Activated naive CD8-positive, alpha-beta T cell treated with anti-CD3 and anti-CD28 coated beads for 36 hours (primary cell): Measurements from ENCODE around the gene RAB5B. TPM values are rescaled to one million over a fixed set of nuclear protein-coding genes. Genes with fewer than 3 reads are reported as not detected.
"Not testable (repeated sequence)": the region's sequence is repeated elsewhere in the genome, so short reads cannot be mapped to it uniquely, and the experiment has no call there.

Experiments
- DNase-seq: peaks from one replicate; pipeline ENCODE4 v3.0.0; 2021
- H3K27ac Mint-ChIP-seq: one replicate; pipeline ENCODE4 v1.8.0; 2022; ENCODE audit warnings: mild to moderate bottlenecking, moderate library complexity, mixed read lengths
- H3K27me3 Mint-ChIP-seq: one replicate; pipeline ENCODE4 v1.8.0; 2022; ENCODE audit warnings: mild to moderate bottlenecking, mixed read lengths
- H3K36me3 Mint-ChIP-seq: one replicate; pipeline ENCODE4 v1.8.0; 2021; ENCODE audit warnings: mild to moderate bottlenecking, mixed read lengths
- H3K4me1 Mint-ChIP-seq: one replicate; pipeline ENCODE4 v1.8.0; 2021; ENCODE audit warnings: mixed read lengths
- H3K4me3 Mint-ChIP-seq: one replicate; pipeline ENCODE4 v1.8.0; 2022; ENCODE audit warnings: mild to moderate bottlenecking, moderate library complexity, mixed read lengths
- H3K9me3 Mint-ChIP-seq: one replicate; pipeline ENCODE4 v1.8.0; 2022; ENCODE audit warnings: mixed read lengths
- total RNA-seq, 2 experiments: library from RNA; stranded (reverse); gene quantifications; one replicate each; pipeline ENCODE4 v1.2.3, GENCODE V29; 2021

RAB5B gene
- total RNA-seq, 2 experiments from 2014 or later, result 24.5 to 25.3 TPM

GRCh38 chr12:55965941-55966407, 7.9 kb upstream of the RAB5B start, which contains the start of gene PMEL:
Gene PMEL, minus strand, starts transcription at chr12:55966042. Its CDS starts 31 bp downstream, at chr12:55966011.
- Mint-ChIP-seq H3K36me3 (peaks cover 19% of the 10 kb centered on the region), H3K4me3 (peak within 1 kb of the TSS; percentile 99), H3K27ac (peak within 1 kb of the TSS; percentile 92), H3K4me1 (peaks cover 22% of the 10 kb centered on the region), H3K27me3 (no peaks in the 10 kb centered on the region), H3K9me3 (no peaks in the 10 kb centered on the region)
- DNase-seq, result no peak

GRCh38 chr12:55966408-55967281, 7.2 kb upstream of the RAB5B start, which contains the start of gene CDK2:
Gene CDK2, plus strand, starts transcription at chr12:55966830. Its CDS starts 179 bp downstream, at chr12:55967009.
- Mint-ChIP-seq H3K4me3 (peak within 1 kb of the TSS; percentile 99), H3K4me1 (peaks cover 25% of the 10 kb centered on the region), H3K36me3 (peaks cover 22% of the 10 kb centered on the region), H3K27ac (peak within 1 kb of the TSS; percentile 92), H3K27me3 (no peaks in the 10 kb centered on the region), H3K9me3 (no peaks in the 10 kb centered on the region)
- peak; percentile 92 for DNase-seq

GRCh38 chr12:55969356-55969755, 4.5 kb upstream of the RAB5B start:
- no peak for DNase-seq
- Mint-ChIP-seq H3K9me3 (no peaks in the 10 kb centered on the region), H3K4me3 (no peak overlapping the region), H3K4me1 (peaks cover 32% of the 10 kb centered on the region), H3K27ac (no peak overlapping the region), H3K36me3 (peaks cover 22% of the 10 kb centered on the region), H3K27me3 (no peaks in the 10 kb centered on the region)

GRCh38 chr12:55970775-55971174, 3.1 kb upstream of the RAB5B start:
- H3K27ac Mint-ChIP-seq, result no peak overlapping the region
- peaks cover 22% of the 10 kb centered on the region for H3K36me3 Mint-ChIP-seq
- no peaks in the 10 kb centered on the region for H3K9me3 Mint-ChIP-seq
- H3K4me1 Mint-ChIP-seq, result peaks cover 27% of the 10 kb centered on the region
- no peak overlapping the region for H3K4me3 Mint-ChIP-seq
- H3K27me3 Mint-ChIP-seq, result no peaks in the 10 kb centered on the region
- DNase-seq, result no peak

- H3K4me3 Mint-ChIP-seq, result no peak overlapping the region
- no peak for DNase-seq
- H3K36me3 Mint-ChIP-seq, result peaks cover 18% of the 10 kb centered on the region
- no peaks in the 10 kb centered on the region for H3K9me3 Mint-ChIP-seq
- peaks cover 30% of the 10 kb centered on the region for H3K4me1 Mint-ChIP-seq
- H3K27me3 Mint-ChIP-seq, result no peaks in the 10 kb centered on the region
- H3K27ac Mint-ChIP-seq, result peak overlapping the region; percentile 8
Measured at GRCh38 chr12:55972042-55972441, 1.8 kb upstream of the RAB5B start.

GRCh38 chr12:55972456-55972855, 1.4 kb upstream of the RAB5B start:
- H3K27me3 Mint-ChIP-seq, result no peaks in the 10 kb centered on the region
- H3K4me3 Mint-ChIP-seq, result no peak overlapping the region
- DNase-seq, result no peak
- peaks cover 18% of the 10 kb centered on the region for H3K36me3 Mint-ChIP-seq
- H3K4me1 Mint-ChIP-seq, result peaks cover 33% of the 10 kb centered on the region
- peak overlapping the region; percentile 8 for H3K27ac Mint-ChIP-seq
- no peaks in the 10 kb centered on the region for H3K9me3 Mint-ChIP-seq

GRCh38 chr12:55972911-55973598, 823 bp upstream of the RAB5B start:
- H3K9me3 Mint-ChIP-seq, result no peaks in the 10 kb centered on the region
- H3K27me3 Mint-ChIP-seq, result no peaks in the 10 kb centered on the region
- H3K36me3 Mint-ChIP-seq, result peaks cover 12% of the 10 kb centered on the region
- peaks cover 33% of the 10 kb centered on the region for H3K4me1 Mint-ChIP-seq
- no peak overlapping the region for H3K4me3 Mint-ChIP-seq
- DNase-seq, result no peak
- no peak overlapping the region for H3K27ac Mint-ChIP-seq

GRCh38 chr12:55974308-55974730, 441 bp downstream of the RAB5B start:
- Mint-ChIP-seq H3K27me3 (no peaks in the 10 kb centered on the region), H3K36me3 (peaks cover 10% of the 10 kb centered on the region), H3K27ac (no peak overlapping the region), H3K9me3 (no peaks in the 10 kb centered on the region), H3K4me1 (peaks cover 29% of the 10 kb centered on the region), H3K4me3 (no peak overlapping the region)
- peak; percentile 38 for DNase-seq

GRCh38 chr12:55978393-55978792, 4.5 kb downstream of the RAB5B start:
- H3K27me3 Mint-ChIP-seq, result no peaks in the 10 kb centered on the region
- H3K27ac Mint-ChIP-seq, result no peak overlapping the region
- DNase-seq, result no peak
- no peaks in the 10 kb centered on the region for H3K9me3 Mint-ChIP-seq
- no peak overlapping the region for H3K4me3 Mint-ChIP-seq
- H3K36me3 Mint-ChIP-seq, result peaks cover 7% of the 10 kb centered on the region
- peaks cover 25% of the 10 kb centered on the region for H3K4me1 Mint-ChIP-seq

GRCh38 chr12:55979069-55979468, 5.2 kb downstream of the RAB5B start:
- no peak overlapping the region for H3K27ac Mint-ChIP-seq
- H3K27me3 Mint-ChIP-seq, result no peaks in the 10 kb centered on the region
- peaks cover 11% of the 10 kb centered on the region for H3K36me3 Mint-ChIP-seq
- no peak overlapping the region for H3K4me3 Mint-ChIP-seq
- H3K9me3 Mint-ChIP-seq, result no peaks in the 10 kb centered on the region
- H3K4me1 Mint-ChIP-seq, result peaks cover 25% of the 10 kb centered on the region
- no peak for DNase-seq

GRCh38 chr12:55981882-55982281, 8.0 kb downstream of the RAB5B start:
- not testable (repeated sequence) for H3K4me3 Mint-ChIP-seq, DNase-seq, H3K9me3 Mint-ChIP-seq, H3K27ac Mint-ChIP-seq, H3K27me3 Mint-ChIP-seq
- Mint-ChIP-seq H3K4me1 (peaks cover 18% of the 10 kb centered on the region), H3K36me3 (peaks cover 14% of the 10 kb centered on the region)

GRCh38 chr12:55982319-55982936, 8.6 kb downstream of the RAB5B start:
- Mint-ChIP-seq H3K4me3 (no peak overlapping the region), H3K27ac (no peak overlapping the region)

GRCh38 chr12:55983232-55983842, 9.5 kb downstream of the RAB5B start:
- Mint-ChIP-seq H3K9me3 (no peaks in the 10 kb centered on the region), H3K4me1 (peaks cover 6% of the 10 kb centered on the region), H3K4me3 (no peak overlapping the region), H3K27ac (no peak overlapping the region), H3K27me3 (no peaks in the 10 kb centered on the region), H3K36me3 (peaks cover 14% of the 10 kb centered on the region)
- DNase-seq, result no peak

More at GRCh38 chr12:55982319-55982936, 8.6 kb downstream of the RAB5B start:
- peaks cover 13% of the 10 kb centered on the region for H3K4me1 Mint-ChIP-seq
- H3K9me3 Mint-ChIP-seq, result no peaks in the 10 kb centered on the region
- H3K27me3 Mint-ChIP-seq, result no peaks in the 10 kb centered on the region
- H3K36me3 Mint-ChIP-seq, result peaks cover 14% of the 10 kb centered on the region
- DNase-seq, result no peak

- no peak for DNase-seq
- H3K27ac Mint-ChIP-seq, result no peak overlapping the region
- H3K4me1 Mint-ChIP-seq, result peaks cover 6% of the 10 kb centered on the region
- no peaks in the 10 kb centered on the region for H3K9me3 Mint-ChIP-seq
- H3K36me3 Mint-ChIP-seq, result peaks cover 23% of the 10 kb centered on the region
- H3K4me3 Mint-ChIP-seq, result no peak overlapping the region
- no peaks in the 10 kb centered on the region for H3K27me3 Mint-ChIP-seq
Measured at GRCh38 chr12:55984861-55985260, 11.0 kb downstream of the RAB5B start.
